ENCODE data around the gene DNAAF5. TPM values are rescaled to one million over a fixed set of nuclear protein-coding genes. Genes with fewer than 3 reads are reported as not detected.
A peak's percentile ranks its signal among the peaks of the same experiment; 100 is the strongest.

The DNAAF5 gene
- polyA plus RNA-seq, 1 experiment: 12.6 TPM

GRCh38 chr7:816300-816750 is 89.8 kb downstream of the DNAAF5 start:
- Histone ChIP-seq H3K4me3 (ENCODE audit: low read depth, low read length) (peak overlapping the region; percentile 81), H3K9me3 (ENCODE audit: control insufficient read depth, insufficient read depth, low read length) (peaks cover 8% of the 10 kb centered on the region), H3K27ac (ENCODE audit: low read depth, low read length) (no peak overlapping the region), H3K27me3 (ENCODE audit: control insufficient read depth, insufficient read depth, low read length) (no peaks in the 10 kb centered on the region)
- POLR2A ChIA-PET: no interaction called here
- no peak for TF ChIP-seq CTCF (IDR thresholded peaks at IDR 0.05; ENCODE audit: low read depth, low read length)
- DNase-seq (ENCODE audit: low read depth, low spot score): peak; percentile 90
- CTCF ChIA-PET: no interaction called here

GRCh38 chr7:816751-817671 is 90.5 kb downstream of the DNAAF5 start:
- H3K9me3 ChIP-seq (ENCODE audit: control insufficient read depth, insufficient read depth, low read length): peaks cover 8% of the 10 kb centered on the region
- no peak overlapping the region for H3K27ac ChIP-seq (ENCODE audit: low read depth, low read length)
- no peak for TF ChIP-seq CTCF (IDR thresholded peaks at IDR 0.05; ENCODE audit: low read depth, low read length)
- no peak for DNase-seq (ENCODE audit: low read depth, low spot score)
- no peaks in the 10 kb centered on the region for H3K27me3 ChIP-seq (ENCODE audit: control insufficient read depth, insufficient read depth, low read length)
- ChIA-PET CTCF (no interaction called here), POLR2A (no interaction called here)
- H3K4me3 ChIP-seq (ENCODE audit: low read depth, low read length): peak overlapping the region; percentile 81

DNA sequence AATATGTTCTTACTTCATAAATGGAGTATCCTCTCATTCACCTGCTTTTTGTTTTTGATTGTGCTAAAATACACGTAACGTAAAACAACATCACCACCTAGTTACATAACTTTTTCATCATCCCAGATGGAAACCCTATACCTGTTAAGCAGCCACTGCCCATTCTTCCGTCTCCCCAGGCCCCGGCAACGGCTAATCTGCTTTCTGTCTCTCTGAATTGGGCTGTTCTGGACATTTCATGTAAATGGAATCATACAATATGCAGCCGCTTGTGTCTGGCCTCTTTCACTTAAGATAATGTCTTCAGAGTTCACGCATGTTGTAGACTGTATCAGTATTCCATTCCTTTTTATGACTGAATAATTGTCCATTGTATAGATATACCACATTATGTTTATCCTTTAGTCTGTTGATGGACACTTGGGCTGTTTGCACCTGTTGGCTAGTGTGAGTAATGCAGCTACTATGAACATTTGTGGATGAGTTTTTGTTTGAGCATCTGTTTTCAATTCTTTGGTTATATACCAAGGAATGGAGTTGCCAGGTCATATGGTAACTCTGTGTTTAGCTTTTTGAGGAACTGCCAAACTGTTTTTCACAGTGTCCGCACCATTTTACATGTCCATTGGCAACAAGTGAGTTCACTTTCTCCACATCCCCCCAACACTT is 91.7 kb downstream of the DNAAF5 start:
- peak; percentile 31 for TF ChIP-seq CTCF (IDR thresholded peaks at IDR 0.05; ENCODE audit: low read depth, low read length)
- ChIA-PET CTCF (interaction anchor here (0.8 to 2.1 kb wide), 2 partner anchors 10 to 55 kb away, joined by 3 to 6 read pairs; no protein-coding TSS in a partner anchor), POLR2A (no interaction called here)
- Histone ChIP-seq H3K27ac (ENCODE audit: low read depth, low read length) (no peak overlapping the region), H3K4me3 (ENCODE audit: low read depth, low read length) (no peak overlapping the region), H3K9me3 (ENCODE audit: control insufficient read depth, insufficient read depth, low read length) (peaks cover 12% of the 10 kb centered on the region), H3K27me3 (ENCODE audit: control insufficient read depth, insufficient read depth, low read length) (no peaks in the 10 kb centered on the region)
- no peak for DNase-seq (ENCODE audit: low read depth, low spot score)

DNA sequence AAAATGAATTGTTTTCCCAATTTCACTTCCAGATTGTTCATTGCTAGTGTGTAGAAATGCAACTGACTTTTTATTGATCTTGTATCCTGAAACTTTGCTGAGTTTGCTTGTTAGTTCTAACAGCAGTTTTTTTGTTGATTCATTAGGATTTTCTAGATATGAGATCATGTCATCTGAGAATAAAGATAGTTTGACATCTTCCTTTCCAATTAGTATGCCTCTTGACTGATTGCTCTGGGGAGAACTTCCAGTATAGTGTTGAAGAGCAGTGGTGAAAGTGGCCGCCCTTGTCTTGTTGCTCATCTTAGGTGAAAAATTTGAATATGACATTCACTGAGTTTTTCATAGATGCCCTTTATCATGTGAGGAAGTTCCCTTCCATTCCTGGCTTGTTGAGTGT is 93.8 kb downstream of the DNAAF5 start:
- no peak for DNase-seq (ENCODE audit: low read depth, low spot score)
- no peak overlapping the region for H3K27ac ChIP-seq (ENCODE audit: low read depth, low read length)
- H3K27me3 ChIP-seq (ENCODE audit: control insufficient read depth, insufficient read depth, low read length): no peaks in the 10 kb centered on the region
- ChIA-PET CTCF (interaction anchor here (2.1 kb wide), 1 partner anchor 53 kb away, joined by 6 read pairs; no protein-coding TSS in a partner anchor), POLR2A (interaction anchor here (0.6 kb wide), 1 partner anchor 25 kb away, joined by 3 read pairs; no protein-coding TSS in a partner anchor)
- peaks cover 17% of the 10 kb centered on the region for H3K9me3 ChIP-seq (ENCODE audit: control insufficient read depth, insufficient read depth, low read length)
- TF ChIP-seq CTCF (IDR thresholded peaks at IDR 0.05; ENCODE audit: low read depth, low read length): no peak
- no peak overlapping the region for H3K4me3 ChIP-seq (ENCODE audit: low read depth, low read length)

Data from AG04450 (cell line).